ENCODE measurements around the gene UBALD2. TPM values are rescaled to one million over a fixed set of nuclear protein-coding genes. Genes with fewer than 3 reads are reported as not detected.
A peak's percentile ranks its signal among the peaks of the same experiment; 100 is the strongest.
"Not testable (repeated sequence)": the region's sequence is repeated elsewhere in the genome, so short reads cannot be mapped to it uniquely, and the experiment has no call there.

Gene UBALD2
- total RNA-seq, 2 donors from 2014 or later: 36.0 to 46.0 TPM

GRCh38 chr17:76252040-76252954 lies 12.9 kb upstream of the UBALD2 start:
- 91 to 92% methylated on average over 11 of the region's 11 CpGs for WGBS, 2 experiments (ENCODE audit: insufficient coverage in 1 of 2, insufficient read length in 1 of 2)
- Mint-ChIP-seq H3K4me3 (no peak overlapping the region), H3K9me3 (peaks cover 6% of the 10 kb centered on the region), H3K4me1 (no peaks in the 10 kb centered on the region), H3K27me3 (ENCODE audit: insufficient read depth) (peaks cover 2% of the 10 kb centered on the region), H3K27ac (no peak overlapping the region), H3K36me3 (ENCODE audit: low read depth) (no peaks in the 10 kb centered on the region)
- H3K4me1 ChIP-seq (ENCODE audit: control insufficient read depth, insufficient read depth, low read length): no peaks in the 10 kb centered on the region
- H3K27ac ChIP-seq (ENCODE audit: low read depth, low read length): no peak overlapping the region
- H3K9ac ChIP-seq (ENCODE audit: extremely low read depth, low read length, poor library complexity, severe bottlenecking): no peak overlapping the region
- TF ChIP-seq CTCF (conservative IDR thresholded peaks at IDR 0.05): no peak
- no peaks in the 10 kb centered on the region for H3K27me3 ChIP-seq (ENCODE audit: control insufficient read depth, insufficient read depth, low read length, poor library complexity, severe bottlenecking)
- peak; percentile 42 for DNase-seq
- no peak overlapping the region for H3K4me3 ChIP-seq (ENCODE audit: low read length)
- no peaks in the 10 kb centered on the region for H3K9me3 ChIP-seq (ENCODE audit: control insufficient read depth, low read length)
- H3K36me3 ChIP-seq (ENCODE audit: control insufficient read depth, insufficient read depth, low read length): no peaks in the 10 kb centered on the region

- 95 to 96% methylated on average over 20 to 23 of the region's 23 CpGs for WGBS, 2 experiments (ENCODE audit: insufficient coverage in 1 of 2, insufficient read length in 1 of 2)
- not testable (repeated sequence) for H3K27me3 Mint-ChIP-seq (ENCODE audit: insufficient read depth); H3K9me3 Mint-ChIP-seq; H3K4me3 Mint-ChIP-seq; H3K9ac ChIP-seq (ENCODE audit: extremely low read depth, low read length, poor library complexity, severe bottlenecking); H3K4me1 Mint-ChIP-seq; H3K27ac Mint-ChIP-seq; H3K4me3 ChIP-seq (ENCODE audit: low read length); H3K27ac ChIP-seq (ENCODE audit: low read depth, low read length); H3K36me3 ChIP-seq (ENCODE audit: control insufficient read depth, insufficient read depth, low read length); H3K36me3 Mint-ChIP-seq (ENCODE audit: low read depth); H3K4me1 ChIP-seq (ENCODE audit: control insufficient read depth, insufficient read depth, low read length); H3K9me3 ChIP-seq (ENCODE audit: control insufficient read depth, low read length); H3K27me3 ChIP-seq (ENCODE audit: control insufficient read depth, insufficient read depth, low read length, poor library complexity, severe bottlenecking); DNase-seq
These were observed 12.0 kb upstream of the UBALD2 start for GRCh38 chr17:76252967-76253766.

GRCh38 chr17:76253841-76254240 lies 11.3 kb upstream of the UBALD2 start:
- TF ChIP-seq CTCF (conservative IDR thresholded peaks at IDR 0.05): no peak
- Histone ChIP-seq H3K4me1 (ENCODE audit: control insufficient read depth, insufficient read depth, low read length) (peaks cover 4% of the 10 kb centered on the region), H3K27me3 (ENCODE audit: control insufficient read depth, insufficient read depth, low read length, poor library complexity, severe bottlenecking) (no peaks in the 10 kb centered on the region), H3K36me3 (ENCODE audit: control insufficient read depth, insufficient read depth, low read length) (no peaks in the 10 kb centered on the region), H3K9ac (ENCODE audit: extremely low read depth, low read length, poor library complexity, severe bottlenecking) (no peak overlapping the region), H3K4me3 (ENCODE audit: low read length) (no peak overlapping the region), H3K9me3 (ENCODE audit: control insufficient read depth, low read length) (no peaks in the 10 kb centered on the region), H3K27ac (ENCODE audit: low read depth, low read length) (no peak overlapping the region)
- H3K27me3 Mint-ChIP-seq (ENCODE audit: insufficient read depth): peaks cover 2% of the 10 kb centered on the region
- H3K9me3 Mint-ChIP-seq: peaks cover 10% of the 10 kb centered on the region
- no peak overlapping the region for H3K4me3 Mint-ChIP-seq
- 93 to 96% methylated on average over 7 of the region's 7 CpGs for WGBS, 2 experiments (ENCODE audit: insufficient coverage in 1 of 2, insufficient read length in 1 of 2)
- H3K36me3 Mint-ChIP-seq (ENCODE audit: low read depth): no peaks in the 10 kb centered on the region
- no peak for DNase-seq
- peaks cover 2% of the 10 kb centered on the region for H3K4me1 Mint-ChIP-seq
- H3K27ac Mint-ChIP-seq: no peak overlapping the region

Data from endodermal cell (in vitro differentiated cells).